ENCODE results near the gene LPAR1. TPM values are rescaled to one million over a fixed set of nuclear protein-coding genes. Genes with fewer than 3 reads are reported as not detected.

The LPAR1 gene
- total RNA-seq, 1 donor from 2014 or later: 36.0 TPM

- Histone ChIP-seq H3K36me3 (no peaks in the 10 kb centered on the region), H3K4me3 (no peak overlapping the region), H3F3A (ENCODE audit: low read depth) (no peaks in the 10 kb centered on the region), H3K79me2 (ENCODE audit: low read depth) (no peaks in the 10 kb centered on the region), H3K27ac (no peak overlapping the region), H3K4me1 (no peaks in the 10 kb centered on the region), H4K20me1 (ENCODE audit: low read depth) (no peaks in the 10 kb centered on the region), H3K4me2 (no peak overlapping the region), H3K27me3 (no peaks in the 10 kb centered on the region), H2AFZ (replicated peaks) (no peak overlapping the region), H3K9ac (no peak overlapping the region), H3K9me3 (ENCODE audit: low read depth) (no peaks in the 10 kb centered on the region)
- no peak for DNase-seq (ENCODE audit: low spot score)
- H3K9me3 Mint-ChIP-seq: no peaks in the 10 kb centered on the region
- no peak for TF ChIP-seq EZH2 (IDR thresholded peaks at IDR 0.05)
- H3K4me1 Mint-ChIP-seq: peaks cover 6% of the 10 kb centered on the region
- H3K36me3 Mint-ChIP-seq: no peaks in the 10 kb centered on the region
- H3K4me3 Mint-ChIP-seq: no peak overlapping the region
- no peaks in the 10 kb centered on the region for H3K27me3 Mint-ChIP-seq (ENCODE audit: insufficient read depth, low read depth)
- no peak overlapping the region for H3K27ac Mint-ChIP-seq
Measured at GRCh38 chr9:110837401-110838005, 200.8 kb downstream of the LPAR1 start.

DNA sequence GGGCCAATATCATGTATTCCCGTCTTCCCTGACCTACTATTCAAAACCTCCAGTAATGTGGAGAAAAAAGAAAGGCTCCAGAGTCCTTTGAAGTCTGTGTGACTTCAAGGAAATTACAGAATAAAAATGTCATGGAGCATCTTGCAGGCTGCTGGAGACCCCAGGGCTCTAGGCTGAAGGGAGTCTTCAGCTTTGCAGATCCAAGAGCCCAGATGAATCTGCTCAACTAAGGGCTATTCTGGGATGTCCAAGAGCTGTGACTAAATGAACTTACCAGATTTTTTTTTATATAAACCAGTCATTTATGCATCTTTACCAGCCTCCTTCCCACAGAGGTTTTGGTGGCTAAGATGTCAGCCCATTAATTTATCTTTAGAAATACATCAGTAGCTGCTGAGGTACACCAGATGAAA lies 202.4 kb downstream of the LPAR1 start:
- no peaks in the 10 kb centered on the region for H3F3A ChIP-seq (ENCODE audit: low read depth)
- Mint-ChIP-seq H3K27me3 (ENCODE audit: insufficient read depth, low read depth) (no peaks in the 10 kb centered on the region), H3K4me1 (peaks cover 7% of the 10 kb centered on the region), H3K36me3 (no peaks in the 10 kb centered on the region), H3K4me3 (no peak overlapping the region), H3K27ac (no peak overlapping the region), H3K9me3 (peaks cover 1% of the 10 kb centered on the region)
- H3K79me2 ChIP-seq (ENCODE audit: low read depth): no peaks in the 10 kb centered on the region
- H2AFZ ChIP-seq (replicated peaks): no peak overlapping the region
- no peaks in the 10 kb centered on the region for H3K27me3 ChIP-seq
- H3K9me3 ChIP-seq (ENCODE audit: low read depth): no peaks in the 10 kb centered on the region
- no peaks in the 10 kb centered on the region for H4K20me1 ChIP-seq (ENCODE audit: low read depth)
- H3K27ac ChIP-seq: no peak overlapping the region
- no peak for DNase-seq (ENCODE audit: low spot score)
- H3K36me3 ChIP-seq: no peaks in the 10 kb centered on the region
- H3K4me1 ChIP-seq: no peaks in the 10 kb centered on the region
- no peak overlapping the region for H3K4me2 ChIP-seq
- H3K9ac ChIP-seq: no peak overlapping the region
- TF ChIP-seq EZH2 (IDR thresholded peaks at IDR 0.05) (no peak), EZH2phosphoT487 (IDR thresholded peaks at IDR 0.05) (no peak)
- TF ChIP-seq, protein P1, sequence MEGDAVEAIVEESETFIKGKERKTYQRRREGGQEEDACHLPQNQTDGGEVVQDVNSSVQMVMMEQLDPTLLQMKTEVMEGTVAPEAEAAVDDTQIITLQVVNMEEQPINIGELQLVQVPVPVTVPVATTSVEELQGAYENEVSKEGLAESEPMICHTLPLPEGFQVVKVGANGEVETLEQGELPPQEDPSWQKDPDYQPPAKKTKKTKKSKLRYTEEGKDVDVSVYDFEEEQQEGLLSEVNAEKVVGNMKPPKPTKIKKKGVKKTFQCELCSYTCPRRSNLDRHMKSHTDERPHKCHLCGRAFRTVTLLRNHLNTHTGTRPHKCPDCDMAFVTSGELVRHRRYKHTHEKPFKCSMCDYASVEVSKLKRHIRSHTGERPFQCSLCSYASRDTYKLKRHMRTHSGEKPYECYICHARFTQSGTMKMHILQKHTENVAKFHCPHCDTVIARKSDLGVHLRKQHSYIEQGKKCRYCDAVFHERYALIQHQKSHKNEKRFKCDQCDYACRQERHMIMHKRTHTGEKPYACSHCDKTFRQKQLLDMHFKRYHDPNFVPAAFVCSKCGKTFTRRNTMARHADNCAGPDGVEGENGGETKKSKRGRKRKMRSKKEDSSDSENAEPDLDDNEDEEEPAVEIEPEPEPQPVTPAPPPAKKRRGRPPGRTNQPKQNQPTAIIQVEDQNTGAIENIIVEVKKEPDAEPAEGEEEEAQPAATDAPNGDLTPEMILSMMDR (IDR thresholded peaks at IDR 0.05): no peak
- H3K4me3 ChIP-seq: no peak overlapping the region

DNA sequence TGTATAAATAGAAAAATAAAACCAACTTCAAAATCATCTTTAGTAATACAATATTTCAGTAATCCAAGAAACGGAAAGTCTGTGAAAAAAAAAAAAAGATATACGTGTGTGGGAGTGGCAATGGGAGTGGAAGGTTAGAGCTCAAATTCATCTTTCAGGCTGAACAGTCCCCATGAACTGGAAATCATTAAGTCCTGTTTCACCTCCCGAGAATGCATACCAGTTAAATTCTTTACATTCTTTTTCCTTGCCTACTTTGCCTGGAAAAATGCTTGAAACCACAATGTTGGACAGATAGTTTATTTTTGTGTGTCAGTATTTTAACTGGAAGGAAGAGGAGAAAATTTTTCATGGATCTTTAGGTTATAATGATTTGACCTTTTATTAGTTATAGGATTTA lies 202.9 kb downstream of the LPAR1 start:
- H3K27ac Mint-ChIP-seq: no peak overlapping the region
- Histone ChIP-seq H3K27me3 (no peaks in the 10 kb centered on the region), H3K4me1 (no peaks in the 10 kb centered on the region), H3K36me3 (no peaks in the 10 kb centered on the region), H3K4me3 (no peak overlapping the region), H2AFZ (replicated peaks) (no peak overlapping the region), H3F3A (ENCODE audit: low read depth) (no peaks in the 10 kb centered on the region), H4K20me1 (ENCODE audit: low read depth) (no peaks in the 10 kb centered on the region), H3K9me3 (ENCODE audit: low read depth) (no peaks in the 10 kb centered on the region), H3K27ac (no peak overlapping the region), H3K79me2 (ENCODE audit: low read depth) (no peaks in the 10 kb centered on the region), H3K4me2 (no peak overlapping the region), H3K9ac (no peak overlapping the region)
- TF ChIP-seq EZH2phosphoT487 (IDR thresholded peaks at IDR 0.05) (no peak), EZH2 (IDR thresholded peaks at IDR 0.05) (no peak)
- TF ChIP-seq, protein P1 (IDR thresholded peaks at IDR 0.05): no peak
- H3K4me1 Mint-ChIP-seq: peaks cover 10% of the 10 kb centered on the region
- H3K9me3 Mint-ChIP-seq: peaks cover 5% of the 10 kb centered on the region
- H3K27me3 Mint-ChIP-seq (ENCODE audit: insufficient read depth, low read depth): no peaks in the 10 kb centered on the region
- no peak for DNase-seq (ENCODE audit: low spot score)
- no peak overlapping the region for H3K4me3 Mint-ChIP-seq
- H3K36me3 Mint-ChIP-seq: no peaks in the 10 kb centered on the region

DNA sequence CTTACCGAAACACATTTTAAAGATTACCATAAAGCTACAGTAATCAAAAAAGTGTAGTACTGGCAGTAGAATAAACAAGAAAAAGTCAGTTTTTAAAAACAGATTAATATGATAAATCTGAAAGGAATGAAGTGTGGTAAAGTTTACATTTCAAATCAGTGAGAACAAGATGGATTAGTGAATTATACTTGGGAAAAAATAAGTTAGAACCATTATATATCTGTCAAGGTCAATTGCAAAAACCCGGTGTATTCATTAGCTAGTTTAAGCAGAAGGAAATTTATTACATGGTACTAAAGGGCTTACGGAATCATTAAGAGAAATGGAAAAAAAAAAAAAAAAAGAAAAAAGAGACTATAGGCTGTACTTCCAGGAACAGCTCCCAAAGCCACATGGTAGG lies 205.3 kb downstream of the LPAR1 start:
- Histone ChIP-seq H3K4me2 (no peak overlapping the region), H3K4me1 (no peaks in the 10 kb centered on the region), H3K27ac (no peak overlapping the region), H3F3A (ENCODE audit: low read depth) (no peaks in the 10 kb centered on the region), H3K27me3 (no peaks in the 10 kb centered on the region), H3K9ac (no peak overlapping the region), H2AFZ (replicated peaks) (no peak overlapping the region), H3K79me2 (ENCODE audit: low read depth) (no peaks in the 10 kb centered on the region), H3K9me3 (ENCODE audit: low read depth) (no peaks in the 10 kb centered on the region), H3K36me3 (no peaks in the 10 kb centered on the region), H4K20me1 (ENCODE audit: low read depth) (no peaks in the 10 kb centered on the region), H3K4me3 (no peak overlapping the region)
- no peak overlapping the region for H3K4me3 Mint-ChIP-seq
- DNase-seq (ENCODE audit: low spot score): no peak
- TF ChIP-seq, protein P1 (IDR thresholded peaks at IDR 0.05): no peak
- TF ChIP-seq EZH2 (IDR thresholded peaks at IDR 0.05) (no peak), EZH2phosphoT487 (IDR thresholded peaks at IDR 0.05) (no peak)
- peaks cover 5% of the 10 kb centered on the region for H3K9me3 Mint-ChIP-seq
- H3K36me3 Mint-ChIP-seq: no peaks in the 10 kb centered on the region
- H3K27ac Mint-ChIP-seq: no peak overlapping the region
- H3K27me3 Mint-ChIP-seq (ENCODE audit: insufficient read depth, low read depth): no peaks in the 10 kb centered on the region
- peaks cover 10% of the 10 kb centered on the region for H3K4me1 Mint-ChIP-seq
